ENCODE data around the gene EIF4B.

EIF4B gene

GRCh38 chr12:53082637-53083175 is 76.5 kb downstream of the EIF4B start:
- TF ChIP-seq CTCF (IDR thresholded peaks at IDR 0.05; ENCODE audit: borderline replicate concordance, insufficient read depth, low read depth, low read length), result no peak
- no peak overlapping the region for H3K4me3 ChIP-seq (ENCODE audit: low read depth, low read length)

GRCh38 chr12:53086361-53086760 is 80.1 kb downstream of the EIF4B start:
- no peak overlapping the region for H3K4me3 ChIP-seq (ENCODE audit: low read depth, low read length)
- no peak for TF ChIP-seq CTCF (IDR thresholded peaks at IDR 0.05; ENCODE audit: borderline replicate concordance, insufficient read depth, low read depth, low read length)

- no peak overlapping the region for H3K4me3 ChIP-seq (ENCODE audit: low read depth, low read length)
- no peak for TF ChIP-seq CTCF (IDR thresholded peaks at IDR 0.05; ENCODE audit: borderline replicate concordance, insufficient read depth, low read depth, low read length)
Measured at GRCh38 chr12:53090105-53090504, 83.8 kb downstream of the EIF4B start.

GRCh38 chr12:53090554-53090953 is 84.3 kb downstream of the EIF4B start:
- no peak for TF ChIP-seq CTCF (IDR thresholded peaks at IDR 0.05; ENCODE audit: borderline replicate concordance, insufficient read depth, low read depth, low read length)
- H3K4me3 ChIP-seq (ENCODE audit: low read depth, low read length), result no peak overlapping the region

GRCh38 chr12:53091756-53092155 is 85.5 kb downstream of the EIF4B start:
- no peak overlapping the region for H3K4me3 ChIP-seq (ENCODE audit: low read depth, low read length)
- TF ChIP-seq CTCF (IDR thresholded peaks at IDR 0.05; ENCODE audit: borderline replicate concordance, insufficient read depth, low read depth, low read length), result no peak

All from GM12875 (cell line).